Measurements from ENCODE around the gene CNOT6L.
A peak's percentile ranks its signal among the peaks of the same experiment; 100 is the strongest.
"Not testable (repeated sequence)": the region's sequence is repeated elsewhere in the genome, so short reads cannot be mapped to it uniquely, and the experiment has no call there.

Gene CNOT6L

GRCh38 chr4:77782102-77782835, 36.9 kb downstream of the CNOT6L start:
- DNase-seq (ENCODE audit: low spot score), result no peak

- DNase-seq (ENCODE audit: low spot score), result not testable (repeated sequence)
Measured at GRCh38 chr4:77780762-77781161, 38.4 kb downstream of the CNOT6L start.

- DNase-seq (ENCODE audit: low spot score), result peak; percentile 11
Measured at GRCh38 chr4:77777135-77777807, 41.9 kb downstream of the CNOT6L start.

DNA sequence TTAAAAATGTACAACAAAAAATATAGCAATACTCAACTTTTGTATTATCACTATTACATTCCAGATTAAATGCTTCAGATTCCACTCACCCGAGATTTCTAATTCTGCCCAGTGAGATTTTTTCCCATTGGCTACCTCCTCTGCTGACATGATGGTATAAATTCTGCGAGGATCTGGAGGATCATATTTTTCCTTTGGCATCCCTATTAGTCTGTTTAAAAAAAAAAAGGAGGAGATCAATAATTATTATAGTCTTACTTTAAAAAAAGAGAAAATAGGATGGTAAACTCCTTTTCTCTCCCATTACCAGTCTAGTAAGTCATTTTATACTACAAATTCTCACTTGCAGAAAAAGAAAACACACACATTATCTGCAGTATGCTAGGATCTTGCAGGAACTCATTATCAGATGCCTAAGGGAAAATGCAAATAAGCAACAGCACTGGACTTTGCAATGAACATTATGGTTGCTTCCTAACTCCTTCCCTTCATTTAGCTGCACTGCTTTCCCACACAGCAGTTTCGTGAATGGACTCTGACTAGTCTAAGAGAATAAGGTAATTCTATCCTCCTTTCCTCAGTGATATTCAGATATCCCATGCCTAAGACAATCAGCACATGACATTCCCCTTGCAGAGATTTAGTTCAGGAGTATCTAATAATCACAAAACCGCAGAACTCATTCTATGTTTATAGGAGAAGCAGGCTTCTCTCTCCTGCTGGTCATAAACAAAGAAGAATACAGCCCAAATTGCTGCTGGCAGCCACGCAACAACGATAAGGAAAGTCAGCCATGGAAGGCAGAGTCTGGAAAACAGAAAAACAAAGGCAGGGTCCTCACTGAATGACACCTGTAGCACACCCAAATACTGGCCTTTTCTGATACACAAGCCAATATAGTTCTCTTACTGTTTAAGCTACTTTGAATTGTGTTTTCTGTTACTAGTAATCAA, 42.7 kb downstream of the CNOT6L start:
- no peak for DNase-seq (ENCODE audit: low spot score)

DNA sequence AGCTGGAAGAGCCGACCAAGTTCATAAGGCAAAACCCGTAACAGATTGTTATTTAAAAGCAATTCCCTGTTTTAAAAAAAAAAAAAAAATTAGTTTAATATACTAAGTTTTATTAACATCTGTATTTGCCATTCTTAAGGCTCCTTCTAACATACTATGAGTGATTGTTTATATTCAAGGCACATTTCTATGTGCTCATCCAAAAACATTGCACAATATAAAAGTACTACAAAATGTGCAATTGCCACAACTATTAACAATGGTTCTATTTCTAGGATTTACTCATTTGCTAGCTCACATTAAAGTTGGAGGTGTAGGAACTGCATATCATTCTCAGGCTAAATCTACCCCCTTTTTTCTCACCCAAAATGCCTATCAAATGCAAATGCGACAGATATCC, 46.1 kb downstream of the CNOT6L start:
- DNase-seq (ENCODE audit: low spot score), result peak; percentile 10

GRCh38 chr4:77771566-77771965, 47.6 kb downstream of the CNOT6L start:
- DNase-seq (ENCODE audit: low spot score), result no peak

DNA sequence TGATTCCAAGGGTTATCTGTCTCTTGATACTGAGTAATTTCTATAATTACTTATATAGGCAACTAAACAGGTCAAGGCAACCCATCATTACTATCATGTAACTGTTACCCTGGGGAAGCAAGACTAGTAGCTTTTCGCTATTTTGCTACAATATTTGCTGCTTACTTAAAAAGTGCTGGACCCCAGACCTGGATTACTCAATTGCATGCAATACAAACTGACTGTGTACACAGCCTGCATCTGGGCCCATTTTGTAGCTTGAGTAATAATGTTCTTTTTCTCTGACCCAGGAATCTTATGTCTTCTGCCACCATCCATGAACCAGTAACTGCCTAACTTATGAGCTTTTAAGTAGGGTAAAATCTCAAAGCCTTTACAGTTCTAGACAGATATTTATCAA, 53.4 kb downstream of the CNOT6L start:
- DNase-seq (ENCODE audit: low spot score), result no peak

DNA sequence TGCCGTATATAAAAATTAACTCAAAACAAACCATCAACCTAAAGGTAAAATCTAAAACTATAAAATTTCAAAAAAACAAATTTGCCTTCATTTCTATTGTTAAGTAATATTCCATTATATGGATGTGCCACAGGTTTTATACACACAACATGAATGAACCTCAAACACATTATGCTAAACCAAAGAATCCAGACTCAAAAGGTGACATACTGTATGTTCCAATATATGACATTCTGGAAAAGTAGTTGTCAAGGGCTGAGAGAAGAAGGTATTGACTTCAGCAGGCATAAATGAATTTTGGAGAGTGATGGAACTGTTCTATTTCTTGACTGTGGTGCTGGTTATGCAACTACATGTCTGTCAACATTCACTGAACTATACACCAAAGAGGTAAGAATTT, 56.6 kb downstream of the CNOT6L start:
- DNase-seq (ENCODE audit: low spot score), result no peak

- no peak for DNase-seq (ENCODE audit: low spot score)
Measured at GRCh38 chr4:77761595-77761994, 57.6 kb downstream of the CNOT6L start.

DNA sequence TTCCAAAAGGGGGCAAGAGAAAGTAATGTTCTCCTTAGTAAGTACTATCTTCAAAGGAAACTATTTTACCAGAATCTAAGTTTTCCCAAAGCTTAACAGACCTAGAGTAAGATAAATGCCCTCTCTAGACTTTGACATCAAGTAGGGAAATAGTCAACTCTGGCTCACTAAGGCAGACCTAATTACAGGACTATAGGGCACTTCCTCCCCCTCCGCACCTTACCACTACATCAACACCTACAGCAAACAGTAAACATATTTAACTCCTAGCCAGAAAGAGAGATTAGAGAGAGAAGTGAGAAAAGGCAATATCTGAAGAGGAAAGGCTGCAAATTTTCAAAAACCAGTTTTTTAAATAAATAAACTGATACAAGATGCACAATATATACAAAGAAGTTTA, 60.4 kb downstream of the CNOT6L start:
- no peak for DNase-seq (ENCODE audit: low spot score)

GRCh38 chr4:77751764-77752163, 67.4 kb downstream of the CNOT6L start:
- no peak for DNase-seq (ENCODE audit: low spot score)

DNA sequence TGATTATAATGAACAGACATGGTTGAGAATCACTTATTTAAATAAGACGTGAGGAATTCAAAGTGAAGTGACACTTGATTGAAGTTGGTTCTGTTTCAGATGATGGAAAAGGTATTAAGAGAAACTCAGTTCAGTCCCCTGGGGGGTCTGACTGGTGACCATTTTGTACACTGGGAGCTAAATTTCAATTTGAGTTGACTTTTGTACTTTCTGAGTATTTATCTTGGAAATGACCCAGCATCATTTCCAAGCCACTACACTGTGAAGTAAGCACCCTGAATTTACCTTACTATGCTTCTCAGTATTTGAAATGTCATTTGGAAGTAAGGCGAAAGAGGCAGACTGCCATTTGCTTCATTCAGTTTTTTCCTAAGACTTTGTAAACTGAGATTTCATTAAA, 73.4 kb downstream of the CNOT6L start:
- DNase-seq (ENCODE audit: low spot score), result no peak

DNA sequence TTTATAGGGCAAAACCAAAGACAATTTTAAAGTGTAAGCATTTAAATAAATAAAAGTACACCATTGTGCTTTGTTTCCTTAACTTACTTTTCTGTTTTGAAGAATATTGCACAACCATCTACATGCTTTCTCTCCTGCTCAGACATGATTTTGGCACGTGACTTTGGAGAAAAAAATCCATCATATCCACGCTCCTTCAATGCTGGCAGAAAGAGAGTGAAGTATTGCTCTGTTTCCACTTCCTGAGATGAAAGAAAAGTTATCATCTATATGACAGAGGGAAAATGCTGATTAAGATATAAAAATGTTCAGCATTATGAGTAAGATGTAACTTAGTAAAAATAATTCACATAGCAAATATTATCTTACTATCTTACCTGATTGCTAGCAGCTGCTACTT, 77.1 kb downstream of the CNOT6L start:
- DNase-seq (ENCODE audit: low spot score), result no peak

DNA sequence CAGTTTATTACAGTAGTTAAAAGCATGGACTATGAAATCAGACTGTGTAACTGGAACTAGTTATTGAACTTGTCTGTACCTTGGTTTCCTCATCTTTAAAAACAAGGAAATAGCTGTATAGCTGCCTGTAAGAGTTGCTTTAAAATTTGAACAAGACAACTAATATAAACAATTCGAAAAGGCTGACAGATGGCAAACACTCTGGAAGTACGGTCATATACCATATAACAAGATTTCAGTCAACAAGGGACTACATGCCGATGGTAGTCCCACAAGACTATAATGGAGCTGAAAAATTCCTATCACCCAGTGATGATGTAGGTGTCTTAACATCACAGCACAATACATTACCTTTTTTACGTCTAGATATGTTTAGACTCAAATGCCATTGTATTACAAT, 78.7 kb downstream of the CNOT6L start:
- DNase-seq (ENCODE audit: low spot score), result no peak

- DNase-seq (ENCODE audit: low spot score), result peak; percentile 9
Measured at GRCh38 chr4:77734928-77735327, 84.2 kb downstream of the CNOT6L start.

DNA sequence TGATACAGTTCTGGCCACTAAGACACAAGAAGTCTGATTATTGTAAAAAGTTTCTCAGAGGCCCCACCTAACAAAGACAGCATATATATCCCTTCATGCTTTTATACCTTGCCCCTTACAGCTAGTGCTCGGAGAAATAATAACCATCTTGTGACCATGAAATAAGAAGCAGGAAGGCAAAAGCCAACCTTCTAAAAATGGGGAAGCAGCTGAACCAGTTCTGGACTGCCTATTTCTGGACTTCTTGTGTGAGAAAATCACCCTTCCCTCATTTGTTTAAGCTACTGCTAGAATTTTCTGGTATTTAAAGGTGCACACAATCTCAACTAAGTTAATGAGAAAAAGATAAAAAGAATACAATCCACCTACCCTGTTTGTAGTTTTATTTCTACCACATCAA, 87.5 kb downstream of the CNOT6L start:
- no peak for DNase-seq (ENCODE audit: low spot score)

DNA sequence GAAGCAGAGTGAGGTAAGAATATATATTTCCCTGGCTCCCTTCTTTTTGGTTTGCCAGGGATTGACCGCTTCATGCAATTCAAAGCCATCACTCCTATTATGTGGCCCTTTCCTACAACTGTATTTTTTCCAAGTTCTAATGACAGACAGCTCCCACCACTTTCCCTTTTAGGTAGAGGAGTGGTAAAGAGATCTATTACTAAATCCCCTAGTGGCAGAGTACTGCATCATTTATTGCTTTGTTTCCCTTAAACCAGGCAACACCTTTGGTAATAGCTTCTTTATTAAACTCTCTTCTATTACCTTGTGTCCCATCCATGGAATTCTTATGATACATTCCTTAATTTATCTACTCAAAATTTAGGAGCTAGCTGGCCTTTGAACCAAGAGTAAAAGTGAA, 90.7 kb downstream of the CNOT6L start:
- no peak for DNase-seq (ENCODE audit: low spot score)

GRCh38 chr4:77721073-77721472, 98.1 kb downstream of the CNOT6L start:
- no peak for DNase-seq (ENCODE audit: low spot score)

DNA sequence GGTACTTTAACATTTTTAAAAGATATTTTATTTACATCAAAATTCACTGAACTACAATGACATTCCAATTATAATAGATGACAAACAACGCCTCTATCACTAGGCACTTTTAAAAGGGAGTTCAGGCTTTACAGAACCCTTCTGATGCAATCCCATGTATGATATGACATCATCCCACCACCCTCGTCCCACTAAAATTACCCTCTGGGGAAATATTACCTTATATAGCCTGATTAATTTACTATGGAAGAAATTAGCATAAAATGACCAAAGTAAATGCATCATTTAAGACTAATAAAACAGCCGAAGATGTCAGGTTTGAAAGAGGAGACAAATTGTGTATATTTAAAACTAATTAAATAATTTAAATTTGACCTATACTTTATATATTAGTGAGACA, 100.7 kb downstream of the CNOT6L start:
- DNase-seq (ENCODE audit: low spot score), result not testable (repeated sequence)

- DNase-seq (ENCODE audit: low spot score), result no peak
Measured at GRCh38 chr4:77715414-77716290, 103.5 kb downstream of the CNOT6L start.

DNA sequence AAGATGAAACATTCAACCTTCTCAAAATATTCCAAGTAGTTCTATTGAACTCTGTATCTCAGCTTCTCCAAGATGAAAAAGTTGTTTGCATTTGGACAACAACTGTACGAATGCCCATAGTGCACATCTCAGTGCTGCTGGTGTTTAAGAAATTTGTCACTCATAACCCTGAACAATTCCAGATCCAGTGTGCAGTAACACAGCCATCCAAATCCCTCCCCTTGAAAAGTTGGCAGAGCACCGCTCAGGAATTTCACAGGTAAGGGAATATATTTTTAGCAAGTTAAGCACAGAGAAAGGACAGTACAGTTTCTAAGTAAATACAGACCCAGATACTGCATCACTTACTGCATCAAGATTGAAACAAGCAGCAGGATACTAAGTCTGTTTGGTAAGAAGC, 104.7 kb downstream of the CNOT6L start:
- DNase-seq (ENCODE audit: low spot score), result no peak

DNA sequence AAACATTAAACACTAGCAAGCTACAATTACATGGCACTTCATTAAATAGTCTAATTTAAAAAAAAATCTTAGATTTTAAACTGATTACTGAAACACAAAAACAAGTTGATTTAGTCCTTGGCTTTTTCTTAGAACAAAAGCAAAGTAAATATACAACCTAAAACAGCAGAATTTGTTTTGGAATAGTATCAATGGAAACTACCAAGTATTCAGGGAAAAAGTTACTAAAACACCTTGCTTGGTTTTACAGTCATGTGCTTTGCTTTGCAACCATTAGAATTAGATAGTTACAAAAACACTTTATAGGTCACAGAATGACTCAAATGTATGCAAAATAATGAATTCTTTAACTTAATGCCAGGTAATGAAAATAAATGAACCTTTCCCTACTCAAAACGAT, 105.3 kb downstream of the CNOT6L start:
- no peak for DNase-seq (ENCODE audit: low spot score)

Measured in AG20443 (cell line).